Stimulated activated memory B cell treated with anti-CD40 and anti-IgM and Interleukin-4, amounts not matched to agents 10 μg/mL and 1 μg/mL and 100 μg/mL, for 72 hours (primary cell): ENCODE results near the gene COL4A3.
A peak's percentile ranks its signal among the peaks of the same experiment; 100 is the strongest.

Experiments used
- ATAC-seq: fragments of 150-1000 bp; cut with Tn5 transposase; 2 replicates; pipeline ENCODE4 v1.10.0; 2021
- H3K27ac Mint-ChIP-seq: one replicate; pipeline ENCODE4 v1.8.0; 2022; ENCODE audit warnings: mild to moderate bottlenecking, mixed read lengths
- H3K27me3 Mint-ChIP-seq: one replicate; pipeline ENCODE4 v1.8.0; 2022; ENCODE audit warnings: mixed read lengths
- H3K36me3 Mint-ChIP-seq: one replicate; pipeline ENCODE4 v1.8.0; 2022; ENCODE audit warnings: mixed read lengths
- H3K4me1 Mint-ChIP-seq: one replicate; pipeline ENCODE4 v1.8.0; 2022; ENCODE audit warnings: mixed read lengths
- H3K4me3 Mint-ChIP-seq: one replicate; pipeline ENCODE4 v1.8.0; 2022; ENCODE audit warnings: mild to moderate bottlenecking, moderate library complexity, mixed read lengths
- H3K9me3 Mint-ChIP-seq: one replicate; pipeline ENCODE4 v1.8.0; 2022; ENCODE audit warnings: mixed read lengths

Gene COL4A3

GRCh38 chr2:227182765-227183164, 18.3 kb downstream of the COL4A3 start:
- no peak for ATAC-seq
- Mint-ChIP-seq H3K27ac (no peak overlapping the region), H3K27me3 (no peaks in the 10 kb centered on the region), H3K9me3 (no peaks in the 10 kb centered on the region), H3K4me3 (no peak overlapping the region), H3K36me3 (no peaks in the 10 kb centered on the region), H3K4me1 (peaks cover 41% of the 10 kb centered on the region)

GRCh38 chr2:227183657-227184367, 19.4 kb downstream of the COL4A3 start:
- Mint-ChIP-seq H3K36me3 (peaks cover 2% of the 10 kb centered on the region), H3K27me3 (no peaks in the 10 kb centered on the region), H3K4me3 (no peak overlapping the region), H3K27ac (no peak overlapping the region), H3K4me1 (peaks cover 45% of the 10 kb centered on the region), H3K9me3 (no peaks in the 10 kb centered on the region)
- no peak for ATAC-seq

- Mint-ChIP-seq H3K27me3 (no peaks in the 10 kb centered on the region), H3K4me1 (peaks cover 39% of the 10 kb centered on the region), H3K4me3 (no peak overlapping the region), H3K36me3 (peaks cover 7% of the 10 kb centered on the region), H3K9me3 (no peaks in the 10 kb centered on the region), H3K27ac (peak overlapping the region; percentile 22)
- ATAC-seq, result no peak
Measured at GRCh38 chr2:227185615-227186232, 21.3 kb downstream of the COL4A3 start.

GRCh38 chr2:227186751-227187150, 22.3 kb downstream of the COL4A3 start:
- Mint-ChIP-seq H3K36me3 (peaks cover 7% of the 10 kb centered on the region), H3K4me3 (no peak overlapping the region), H3K27me3 (no peaks in the 10 kb centered on the region), H3K27ac (peak overlapping the region; percentile 22), H3K9me3 (no peaks in the 10 kb centered on the region), H3K4me1 (peaks cover 39% of the 10 kb centered on the region)
- ATAC-seq, result peak; percentile 64

GRCh38 chr2:227188292-227188691, 23.9 kb downstream of the COL4A3 start:
- Mint-ChIP-seq H3K27ac (no peak overlapping the region), H3K4me1 (peaks cover 46% of the 10 kb centered on the region)
- ATAC-seq, result no peak

GRCh38 chr2:227191367-227191766, 26.9 kb downstream of the COL4A3 start:
- Mint-ChIP-seq H3K27ac (no peak overlapping the region), H3K4me3 (no peak overlapping the region), H3K4me1 (peaks cover 31% of the 10 kb centered on the region), H3K9me3 (no peaks in the 10 kb centered on the region), H3K27me3 (no peaks in the 10 kb centered on the region), H3K36me3 (peaks cover 12% of the 10 kb centered on the region)
- ATAC-seq, result no peak

More at GRCh38 chr2:227188292-227188691, 23.9 kb downstream of the COL4A3 start:
- Mint-ChIP-seq H3K4me3 (no peak overlapping the region), H3K27me3 (no peaks in the 10 kb centered on the region), H3K9me3 (no peaks in the 10 kb centered on the region), H3K36me3 (peaks cover 12% of the 10 kb centered on the region)

- H3K9me3 Mint-ChIP-seq, result no peaks in the 10 kb centered on the region
- H3K4me1 Mint-ChIP-seq, result peaks cover 20% of the 10 kb centered on the region
- H3K36me3 Mint-ChIP-seq, result peaks cover 12% of the 10 kb centered on the region
- H3K27ac Mint-ChIP-seq, result no peak overlapping the region
- H3K4me3 Mint-ChIP-seq, result no peak overlapping the region
- no peak for ATAC-seq
- H3K27me3 Mint-ChIP-seq, result no peaks in the 10 kb centered on the region
Measured at GRCh38 chr2:227192491-227192890, 28.1 kb downstream of the COL4A3 start.

- no peak for ATAC-seq
Measured at GRCh38 chr2:227194219-227194618, 29.8 kb downstream of the COL4A3 start.

GRCh38 chr2:227198866-227199265, 34.4 kb downstream of the COL4A3 start:
- Mint-ChIP-seq H3K27me3 (no peaks in the 10 kb centered on the region), H3K36me3 (no peaks in the 10 kb centered on the region), H3K4me3 (no peak overlapping the region), H3K4me1 (no peaks in the 10 kb centered on the region), H3K9me3 (no peaks in the 10 kb centered on the region), H3K27ac (no peak overlapping the region)
- no peak for ATAC-seq

More at GRCh38 chr2:227194219-227194618, 29.8 kb downstream of the COL4A3 start:
- Mint-ChIP-seq H3K4me1 (peaks cover 9% of the 10 kb centered on the region), H3K9me3 (no peaks in the 10 kb centered on the region), H3K27me3 (no peaks in the 10 kb centered on the region), H3K27ac (no peak overlapping the region), H3K4me3 (no peak overlapping the region), H3K36me3 (peaks cover 6% of the 10 kb centered on the region)

- no peaks in the 10 kb centered on the region for H3K9me3 Mint-ChIP-seq
- H3K27me3 Mint-ChIP-seq, result no peaks in the 10 kb centered on the region
- ATAC-seq, result no peak
- no peak overlapping the region for H3K27ac Mint-ChIP-seq
- no peak overlapping the region for H3K4me3 Mint-ChIP-seq
- peaks cover 4% of the 10 kb centered on the region for H3K4me1 Mint-ChIP-seq
- H3K36me3 Mint-ChIP-seq, result peaks cover 10% of the 10 kb centered on the region
Measured at GRCh38 chr2:227201771-227202170, 37.3 kb downstream of the COL4A3 start.

GRCh38 chr2:227204452-227204851, 40.0 kb downstream of the COL4A3 start:
- Mint-ChIP-seq H3K9me3 (no peaks in the 10 kb centered on the region), H3K4me3 (no peak overlapping the region), H3K4me1 (peaks cover 4% of the 10 kb centered on the region), H3K36me3 (peaks cover 23% of the 10 kb centered on the region), H3K27me3 (no peaks in the 10 kb centered on the region), H3K27ac (no peak overlapping the region)
- ATAC-seq, result no peak

GRCh38 chr2:227205701-227206100, 41.3 kb downstream of the COL4A3 start:
- no peak for ATAC-seq
- H3K27ac Mint-ChIP-seq, result no peak overlapping the region
- H3K9me3 Mint-ChIP-seq, result no peaks in the 10 kb centered on the region
- H3K36me3 Mint-ChIP-seq, result peaks cover 24% of the 10 kb centered on the region
- no peak overlapping the region for H3K4me3 Mint-ChIP-seq
- no peaks in the 10 kb centered on the region for H3K27me3 Mint-ChIP-seq
- peaks cover 4% of the 10 kb centered on the region for H3K4me1 Mint-ChIP-seq

- no peaks in the 10 kb centered on the region for H3K27me3 Mint-ChIP-seq
- no peaks in the 10 kb centered on the region for H3K9me3 Mint-ChIP-seq
- H3K27ac Mint-ChIP-seq, result no peak overlapping the region
- H3K4me3 Mint-ChIP-seq, result no peak overlapping the region
- H3K36me3 Mint-ChIP-seq, result peaks cover 24% of the 10 kb centered on the region
- peaks cover 4% of the 10 kb centered on the region for H3K4me1 Mint-ChIP-seq
- ATAC-seq, result no peak
Measured at GRCh38 chr2:227206406-227206805, 42.0 kb downstream of the COL4A3 start.

GRCh38 chr2:227207573-227207972, 43.1 kb downstream of the COL4A3 start:
- no peak overlapping the region for H3K27ac Mint-ChIP-seq
- peaks cover 24% of the 10 kb centered on the region for H3K36me3 Mint-ChIP-seq
- ATAC-seq, result no peak
- peaks cover 4% of the 10 kb centered on the region for H3K4me1 Mint-ChIP-seq
- no peak overlapping the region for H3K4me3 Mint-ChIP-seq
- no peaks in the 10 kb centered on the region for H3K9me3 Mint-ChIP-seq
- no peaks in the 10 kb centered on the region for H3K27me3 Mint-ChIP-seq

GRCh38 chr2:227214622-227215041, 50.2 kb downstream of the COL4A3 start:
- Mint-ChIP-seq H3K9me3 (peaks cover 7% of the 10 kb centered on the region), H3K4me3 (no peak overlapping the region), H3K27me3 (no peaks in the 10 kb centered on the region), H3K36me3 (peaks cover 20% of the 10 kb centered on the region), H3K4me1 (no peaks in the 10 kb centered on the region), H3K27ac (no peak overlapping the region)
- no peak for ATAC-seq
